HG03354 (cell line): ENCODE results near the gene INHBA.

Experiments used
- ATAC-seq: cut with Tn5 transposase; IDR thresholded peaks from one replicate; pipeline ENCODE4 v1.9.1; 2021; ENCODE audit warnings: mild to moderate bottlenecking; ENCODE audit not compliant: unreplicated experiment, poor library complexity, severe bottlenecking

INHBA gene

DNA sequence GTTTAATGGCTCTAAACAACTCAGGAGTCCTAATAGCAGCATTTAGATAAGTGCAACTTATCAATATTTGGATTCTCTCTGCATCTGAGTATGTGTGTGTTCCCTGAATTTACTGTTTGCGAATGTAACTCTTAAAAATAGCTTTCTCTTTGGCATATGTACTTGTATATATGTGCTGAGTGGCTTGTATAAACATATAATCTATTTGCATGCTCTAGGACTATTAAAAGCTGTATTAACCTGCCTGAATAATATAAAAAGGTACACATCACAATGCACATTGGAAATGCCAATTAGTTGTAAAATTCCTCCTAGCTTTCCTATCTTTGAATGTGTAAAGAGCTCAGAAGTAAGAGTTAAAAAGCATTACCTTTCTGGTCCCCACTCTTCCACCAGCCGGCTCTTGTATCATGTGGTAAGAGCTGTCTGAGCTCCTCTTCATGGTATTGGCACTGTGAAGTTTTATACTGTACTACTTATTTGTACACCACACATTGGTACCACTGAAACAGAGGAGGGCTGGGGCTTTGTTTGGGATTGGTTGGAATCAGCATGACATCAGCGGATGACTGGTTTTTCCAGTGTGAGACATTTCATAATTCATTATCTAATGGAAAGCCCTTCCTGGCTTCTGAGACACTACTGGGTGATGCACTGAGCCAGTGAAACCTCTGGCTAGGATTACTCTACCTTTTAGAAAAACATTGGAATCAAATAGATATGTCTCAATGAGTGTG, at the start of gene INHBA:
Gene INHBA, minus strand, starts transcription at position 456 of the 737 bp plus-strand sequence. CDS start 2,716 bp downstream, outside the sequence.
- ATAC-seq = no peak

DNA sequence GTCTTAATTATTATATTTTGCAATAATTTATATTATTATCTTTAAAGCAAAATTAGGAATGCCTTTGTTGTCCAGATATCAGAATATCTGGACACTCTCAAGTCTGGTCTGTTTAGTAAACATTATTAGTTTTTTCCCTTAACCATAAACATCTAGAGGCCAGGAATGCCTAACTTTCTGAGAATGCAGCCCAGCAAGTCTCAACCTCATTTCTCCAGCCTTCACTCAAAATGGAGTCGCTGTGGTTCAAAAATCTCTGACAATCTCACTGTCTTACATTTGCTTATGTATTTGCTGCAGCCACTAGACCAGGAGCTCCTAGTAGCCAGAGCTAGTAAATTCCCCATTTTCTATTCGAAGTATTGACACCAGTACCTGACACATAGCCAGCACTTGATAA, 49.7 kb upstream of the INHBA start:
- ATAC-seq = no peak

DNA sequence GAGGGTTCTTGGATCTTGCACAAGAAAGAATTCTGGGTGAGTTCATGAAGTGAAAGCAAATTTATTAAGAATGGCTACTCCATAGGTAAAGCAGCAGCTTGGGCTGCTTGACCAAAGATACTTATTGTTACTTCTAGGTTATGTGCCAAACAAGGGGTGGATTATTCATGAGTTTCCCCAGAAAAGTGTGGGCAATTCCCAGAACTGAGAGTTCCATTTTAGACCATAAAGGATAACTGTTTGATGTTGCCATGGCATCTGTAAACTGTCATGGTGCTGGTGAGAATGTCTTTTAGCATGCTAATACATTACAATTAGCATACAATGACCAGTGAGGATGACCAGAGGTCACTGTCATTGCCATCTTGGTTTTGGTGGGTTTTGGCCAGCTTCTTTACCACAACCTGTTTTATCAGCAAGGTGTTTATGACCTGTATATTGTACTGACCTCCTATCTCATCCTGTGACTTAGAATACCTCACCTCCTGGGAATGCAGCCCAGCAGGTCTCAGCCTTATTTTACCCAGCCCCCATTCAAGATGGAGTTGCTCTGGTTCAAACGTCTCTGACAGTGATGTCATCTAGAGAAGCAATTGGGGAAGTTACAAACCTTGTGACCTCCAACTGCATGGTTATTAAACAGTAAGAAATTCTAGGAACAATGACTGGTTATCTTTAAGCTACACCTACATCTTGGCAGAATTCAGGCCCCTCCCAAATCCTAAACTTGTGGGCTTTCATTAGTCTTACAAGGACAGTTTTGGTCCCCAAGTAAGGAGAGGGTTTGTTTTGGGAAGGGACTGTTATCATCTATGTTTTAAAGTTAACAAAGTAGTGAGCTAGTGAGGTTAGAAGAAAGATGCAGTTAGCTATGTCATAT, 48.0 kb upstream of the INHBA start:
- ATAC-seq = no peak

DNA sequence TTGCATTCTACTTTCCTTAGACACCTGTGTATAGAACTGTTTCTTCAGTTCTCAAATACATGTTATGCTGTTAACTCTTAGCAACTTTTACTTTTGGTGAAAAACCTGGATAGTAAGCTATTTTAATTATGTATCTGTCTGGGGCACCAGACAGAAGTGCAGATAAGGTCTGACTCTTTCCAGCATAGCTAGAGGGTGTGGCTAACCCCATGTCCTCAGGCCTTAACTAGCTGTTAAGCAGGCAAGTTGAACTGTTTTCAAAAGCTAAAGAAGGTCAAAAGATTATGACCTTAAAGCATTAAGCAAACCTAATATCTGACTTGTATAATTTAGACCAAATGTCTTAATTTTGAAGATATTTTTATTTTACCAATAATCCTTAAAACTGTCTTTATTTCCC, 45.1 kb upstream of the INHBA start:
- ATAC-seq = no peak

DNA sequence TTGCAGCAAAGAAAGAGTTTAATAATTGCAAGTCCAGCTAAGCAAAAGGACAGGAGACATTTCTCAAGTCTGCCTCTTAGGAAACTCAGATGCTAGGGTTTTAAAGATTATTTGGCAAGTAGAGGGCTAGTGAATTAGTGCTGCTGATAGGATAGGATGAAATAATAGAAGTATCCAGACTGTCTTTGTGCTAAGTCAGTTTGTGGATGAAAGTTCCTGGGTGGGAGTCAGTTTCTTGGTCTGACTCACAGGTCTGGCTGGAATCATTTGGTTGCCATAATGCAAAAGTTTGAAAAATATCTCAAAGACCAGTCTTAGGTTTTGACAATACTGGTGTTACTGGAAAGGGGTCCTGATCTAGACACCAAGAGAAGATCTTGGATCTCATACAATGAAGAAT, 42.6 kb upstream of the INHBA start:
- ATAC-seq = no peak

DNA sequence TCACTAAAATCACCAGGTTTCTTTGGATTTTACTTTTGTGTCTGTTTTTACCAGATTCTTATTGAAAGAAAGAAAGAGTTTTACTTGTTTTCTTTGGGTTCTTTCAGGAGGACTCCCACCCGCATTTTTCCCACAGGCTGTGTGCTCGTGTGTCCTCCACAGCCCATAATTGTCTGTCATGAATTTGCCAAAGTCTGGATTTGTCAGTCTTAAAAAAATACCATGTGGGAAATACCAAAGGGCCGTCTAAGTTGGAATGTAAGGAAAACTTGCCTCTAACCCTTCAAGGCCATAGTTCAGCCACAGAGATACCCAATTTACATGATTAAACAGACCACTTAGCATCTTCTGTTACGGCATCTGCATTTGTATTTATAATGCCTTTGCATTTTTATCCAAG, 41.3 kb upstream of the INHBA start:
- ATAC-seq = no peak

DNA sequence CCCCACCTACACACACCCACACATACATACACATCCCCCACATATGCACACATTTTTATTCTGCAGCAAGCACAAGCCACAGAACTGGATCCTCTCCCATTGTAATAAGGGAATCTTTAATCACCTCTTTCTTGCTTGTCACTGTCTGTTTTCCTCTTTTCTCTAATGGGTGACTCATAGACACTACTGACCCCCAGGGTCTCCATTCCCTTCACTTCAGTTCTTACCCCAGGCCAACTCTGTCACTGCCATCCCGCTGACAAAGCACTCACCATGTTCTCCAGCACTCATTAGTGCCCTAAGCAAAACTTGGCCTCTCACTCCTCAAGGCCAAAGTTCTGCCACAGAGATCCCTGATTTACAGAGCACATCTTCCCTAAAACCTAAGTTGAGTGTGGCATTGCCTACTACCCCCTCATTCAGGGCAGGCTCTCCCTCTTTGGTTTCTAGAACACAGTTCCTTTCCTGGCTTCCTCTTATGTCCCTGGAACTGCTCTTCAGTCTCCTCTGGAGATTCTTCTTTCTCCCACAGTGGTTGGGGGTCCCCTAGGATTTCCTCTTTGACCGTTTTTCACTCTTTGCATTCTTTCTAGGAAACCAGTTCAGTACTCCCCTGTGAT, 39.6 kb upstream of the INHBA start:
- ATAC-seq = no peak

DNA sequence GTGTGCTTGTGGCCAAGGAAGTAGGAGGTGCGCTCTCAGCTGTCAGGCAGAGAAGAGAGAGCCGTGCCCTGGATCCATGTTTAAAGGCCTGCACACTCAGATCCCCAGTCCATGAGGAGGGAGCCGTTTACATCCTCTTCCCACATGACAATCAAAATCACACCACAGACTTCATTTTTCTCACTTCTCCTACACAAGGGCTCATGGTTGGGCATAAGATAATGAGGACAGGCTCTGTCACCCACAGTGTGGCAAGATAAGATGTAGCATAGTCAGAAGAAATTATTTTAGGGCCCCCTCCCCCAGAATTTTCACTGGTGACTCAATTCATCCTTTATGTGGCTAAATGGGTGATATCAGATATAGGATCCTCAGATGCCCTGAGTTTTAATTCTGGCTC, 35.9 kb upstream of the INHBA start:
- no peak for ATAC-seq

DNA sequence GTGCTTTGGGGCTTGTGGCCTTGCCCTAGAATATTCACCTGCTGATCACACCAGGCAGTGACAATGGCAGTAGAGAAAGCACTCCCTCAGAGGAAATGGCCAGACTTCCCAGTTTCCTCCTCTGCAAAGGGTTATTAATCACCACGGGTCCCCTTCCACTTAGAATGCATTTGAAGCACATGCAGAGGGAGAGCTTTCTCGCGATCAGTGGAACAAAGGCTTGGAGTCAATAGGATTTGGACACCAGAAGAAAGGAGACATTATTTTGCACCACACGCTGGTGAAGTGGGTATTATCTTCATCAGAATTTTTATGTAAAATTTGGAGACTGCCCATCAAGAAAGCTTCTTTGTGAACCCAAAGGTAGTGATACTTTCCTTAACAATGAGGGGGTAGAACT, 35.4 kb upstream of the INHBA start:
- ATAC-seq = no peak

DNA sequence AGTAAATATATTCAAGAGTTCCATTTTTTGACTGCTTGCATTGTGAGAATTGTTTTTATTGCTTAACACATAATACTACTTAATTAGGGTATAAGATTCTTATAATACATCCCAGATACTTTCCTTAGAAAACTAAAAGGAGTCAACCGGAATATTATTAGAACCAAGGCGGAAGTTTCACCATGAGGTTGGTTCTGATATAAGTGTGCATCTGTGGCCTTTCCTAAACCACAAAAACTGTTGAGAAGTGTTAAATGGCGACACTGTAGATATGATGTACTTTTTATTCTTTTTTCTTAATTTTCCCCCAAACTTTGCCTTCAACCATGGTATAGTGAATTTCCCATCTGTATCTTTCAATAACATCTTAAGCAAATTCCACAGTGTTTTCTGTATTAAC, 32.3 kb upstream of the INHBA start:
- no peak for ATAC-seq

DNA sequence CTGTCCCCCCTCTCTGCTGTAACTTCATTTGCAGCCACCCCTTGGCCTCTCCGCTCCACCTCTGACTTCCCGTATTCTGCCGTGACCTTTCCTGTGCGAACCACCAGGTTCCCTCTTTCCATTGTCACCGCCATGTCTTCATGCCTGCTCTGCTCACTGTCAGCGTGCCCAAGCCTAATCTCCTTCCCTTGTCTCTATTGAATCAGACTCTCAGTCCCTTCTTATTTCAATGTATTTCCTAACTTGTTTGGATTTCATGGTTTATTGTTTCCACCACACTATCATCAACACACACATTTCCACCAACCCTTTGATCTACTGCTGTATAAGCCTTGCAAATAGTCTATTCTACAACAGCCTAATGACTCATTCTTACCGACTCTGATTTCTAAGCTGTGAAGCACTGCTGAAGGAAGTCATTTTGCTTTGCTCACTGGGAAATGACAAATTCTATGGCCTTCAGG, 30.0 kb upstream of the INHBA start:
- no peak for ATAC-seq

DNA sequence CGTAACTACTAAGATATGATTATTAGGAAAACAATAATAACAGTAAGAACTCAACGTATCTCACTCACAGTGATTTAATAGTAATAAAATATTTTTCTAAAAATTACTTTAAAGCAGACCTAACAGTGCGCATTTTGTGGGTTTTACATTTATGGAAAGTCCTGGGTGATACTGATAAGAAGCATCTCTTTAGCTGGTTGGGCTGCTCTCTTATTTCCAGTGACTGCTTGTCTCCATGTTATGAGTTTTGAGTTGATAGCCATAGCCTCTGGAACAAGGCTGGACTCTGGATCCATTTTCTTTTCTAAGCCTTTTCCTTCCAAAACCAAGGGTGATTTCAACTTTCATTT, 29.5 kb upstream of the INHBA start:
- ATAC-seq = no peak

DNA sequence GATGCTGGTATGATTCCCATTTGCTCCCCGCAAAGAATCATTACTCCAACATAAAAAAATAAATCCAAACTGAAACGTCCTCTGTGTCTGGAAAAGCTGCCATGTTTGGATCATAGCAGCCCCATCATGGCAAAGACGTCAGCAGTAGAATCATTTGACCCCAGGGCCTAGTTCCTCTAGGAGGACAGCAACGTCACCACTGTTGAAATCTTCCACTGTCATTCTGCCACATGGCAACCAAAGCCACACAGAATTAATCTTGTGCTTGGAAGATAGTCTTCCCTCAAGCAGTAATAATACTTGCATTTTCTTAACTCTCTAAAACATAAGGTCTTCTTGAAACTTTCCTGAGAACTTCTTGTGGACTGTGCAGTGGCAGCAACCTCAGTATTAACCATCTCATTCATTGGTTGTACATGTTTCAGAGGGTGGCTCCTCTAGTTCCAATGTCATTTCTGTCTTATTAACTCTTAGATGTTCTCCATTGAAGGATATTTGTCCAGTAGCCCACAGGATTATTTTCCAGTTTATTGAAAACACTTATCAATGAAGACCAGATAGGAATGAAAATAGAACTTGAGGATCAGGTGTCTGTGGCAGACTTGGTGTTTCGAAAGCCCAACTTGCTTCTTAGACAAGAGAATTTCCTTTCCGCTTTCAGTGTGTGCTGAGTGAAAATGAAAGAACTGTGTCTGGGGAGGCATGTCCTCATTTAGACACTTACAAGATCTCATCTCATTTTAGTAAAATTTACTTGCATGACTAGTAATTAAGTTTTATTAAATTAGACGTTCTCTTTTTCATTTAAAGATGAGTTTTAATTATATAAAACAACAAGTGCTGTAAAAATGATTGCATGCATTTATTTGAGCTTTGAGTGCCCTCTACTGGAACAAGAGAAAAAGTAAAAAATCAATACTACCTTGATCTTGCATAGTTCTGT, 28.9 kb upstream of the INHBA start:
- ATAC-seq = peak; percentile 98

DNA sequence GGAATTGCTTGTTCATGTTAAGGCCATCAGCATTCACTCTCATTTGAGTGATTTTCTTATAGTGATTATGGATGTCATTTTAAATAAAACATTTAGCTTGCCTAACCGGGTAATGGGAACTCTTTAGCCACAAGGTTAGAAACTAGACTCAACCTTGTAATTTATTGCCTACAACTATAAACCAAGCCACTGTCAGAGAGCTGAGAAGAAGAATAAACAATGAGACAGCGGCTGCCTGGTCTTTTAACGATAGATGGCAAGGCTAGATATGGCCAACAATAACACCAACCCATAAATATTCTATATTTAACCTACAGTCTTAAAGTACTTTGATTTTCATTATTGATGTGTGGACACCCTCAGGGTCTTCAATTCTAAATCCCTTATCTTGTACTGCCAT, 27.8 kb upstream of the INHBA start:
- ATAC-seq = no peak

DNA sequence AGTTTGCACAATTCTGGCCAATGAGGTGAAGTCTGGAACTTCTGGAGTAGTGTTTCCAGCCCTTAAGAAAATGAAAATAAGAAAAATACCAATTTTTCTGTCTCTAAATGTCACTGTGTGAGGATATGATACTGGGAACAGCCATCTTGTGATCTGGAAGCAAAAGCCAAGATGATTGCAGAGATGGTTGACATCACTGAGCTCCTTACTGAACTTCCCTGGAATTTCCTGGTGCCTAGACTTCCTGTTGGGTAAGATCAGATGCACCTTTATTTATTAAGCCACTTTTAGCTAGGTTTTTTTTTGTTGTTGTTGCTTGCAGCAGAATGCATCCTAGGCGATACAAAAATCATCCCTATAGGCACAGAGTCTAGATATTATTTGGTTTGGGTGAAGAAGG, 27.3 kb upstream of the INHBA start:
- no peak for ATAC-seq

DNA sequence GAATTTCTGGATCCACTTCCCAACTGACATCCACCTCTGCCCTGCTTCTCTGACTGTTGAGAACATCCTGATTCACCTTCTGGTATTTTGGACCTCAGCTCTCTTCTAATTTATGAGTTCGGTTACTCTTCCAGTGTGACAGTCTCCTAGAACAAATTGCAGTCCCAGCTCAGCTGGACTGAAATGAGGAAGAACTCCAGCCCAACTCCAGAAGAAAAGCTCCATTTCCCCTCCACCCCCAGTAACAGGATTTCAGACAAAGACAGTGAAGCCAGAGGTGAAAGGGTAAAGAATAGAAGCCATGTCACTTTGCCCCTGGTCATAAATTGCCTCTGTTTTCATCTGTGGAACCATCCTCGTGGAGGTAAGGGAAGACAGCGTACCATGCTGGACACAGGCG, 26.2 kb upstream of the INHBA start:
- ATAC-seq = no peak

DNA sequence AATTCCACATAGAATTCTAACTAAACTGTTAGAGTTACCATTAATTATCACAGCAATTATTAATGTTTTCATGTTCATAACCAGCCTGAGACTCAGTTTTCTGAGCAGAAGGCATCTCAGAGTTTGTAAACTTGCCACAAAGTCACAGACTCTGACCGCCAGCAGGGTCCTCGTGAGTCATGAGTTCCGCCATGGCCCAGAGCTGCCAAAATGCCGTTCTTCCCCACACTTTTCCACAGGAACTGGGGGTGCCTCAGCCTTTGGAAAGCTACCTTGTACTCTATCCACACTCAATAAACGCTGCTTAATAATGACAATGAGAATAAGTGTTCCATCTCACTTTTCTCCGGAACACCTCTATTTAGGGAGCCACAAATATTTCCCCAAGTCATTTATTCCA, 22.1 kb upstream of the INHBA start:
- ATAC-seq = no peak

DNA sequence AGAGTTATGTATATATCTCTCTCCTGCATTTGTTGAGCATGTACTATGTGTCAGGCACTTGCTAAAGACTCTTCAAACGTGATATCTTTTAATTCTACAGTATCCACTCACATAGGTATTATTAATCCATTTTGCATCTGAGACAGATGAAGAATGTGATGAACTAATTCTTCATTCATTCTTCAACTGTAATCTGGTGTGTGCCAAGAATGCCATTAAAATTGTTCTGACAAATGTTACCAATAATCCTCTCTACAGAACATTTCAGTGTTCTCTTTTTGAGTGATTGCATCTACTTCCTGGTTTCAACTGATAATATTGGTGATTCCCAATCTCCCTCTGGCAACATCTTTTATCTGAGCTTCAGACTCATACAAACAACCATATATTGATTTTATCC, 18.0 kb upstream of the INHBA start:
- ATAC-seq = no peak

DNA sequence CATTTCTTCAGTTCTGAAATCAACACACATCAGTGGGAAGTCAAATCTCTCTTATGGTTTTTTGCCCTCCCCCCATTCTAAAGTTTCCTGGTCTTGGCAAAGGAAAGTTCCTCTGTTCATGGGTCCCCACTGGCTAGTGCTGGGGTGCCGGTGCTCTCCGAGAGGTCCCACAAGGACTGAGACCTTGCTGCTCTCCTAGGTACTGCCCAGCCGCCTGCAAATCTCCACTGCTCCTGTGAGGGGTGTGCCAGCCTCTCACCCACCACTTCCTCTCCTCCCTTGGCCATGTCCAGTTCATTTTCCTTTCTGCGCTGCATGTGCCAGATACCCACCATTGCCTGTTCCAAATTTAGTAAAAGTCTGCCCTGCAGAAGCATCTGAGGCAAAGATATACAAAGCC, 17.2 kb upstream of the INHBA start:
- no peak for ATAC-seq

DNA sequence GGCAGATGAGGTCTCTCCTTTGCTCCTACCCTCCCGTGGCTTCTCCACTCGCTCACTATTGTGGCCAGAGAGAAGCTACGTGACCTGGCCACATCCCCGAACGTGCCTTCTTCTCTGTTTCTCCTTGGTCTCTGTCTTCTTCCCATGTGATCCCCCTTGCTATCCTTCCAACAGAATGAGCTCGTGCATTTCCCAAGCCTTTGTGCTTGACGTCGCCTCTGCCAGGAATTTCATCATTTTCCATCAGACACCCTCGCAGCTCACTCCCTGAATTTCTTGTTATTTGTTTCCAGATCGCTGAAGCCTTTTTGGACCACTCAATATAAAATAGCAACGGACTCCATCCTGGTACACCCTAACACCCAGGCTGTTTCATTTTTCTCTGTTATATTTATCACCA, 13.8 kb upstream of the INHBA start:
- ATAC-seq = no peak
